SK-N-SH (cell line): Measurements from ENCODE around the gene PHKB. TPM values are rescaled to one million over a fixed set of nuclear protein-coding genes. Genes with fewer than 3 reads are reported as not detected.

Source experiments
- CHD2 ChIP-seq: fragments of 150-350 bp; IDR thresholded peaks from 2 replicates; pipeline ENCODE4 v1.6.1; 2018; ENCODE audit warnings: low read length; ENCODE audit not compliant: partially characterized antibody
- CTCF ChIP-seq: fragments of 200-600 bp; sonication (generic); IDR thresholded peaks from 2 replicates; pipeline ENCODE4 v1.6.1; 2017; ENCODE audit warnings: antibody characterized with exemption, mild to moderate bottlenecking, moderate library complexity
- EP300 ChIP-seq, 2 experiments: IDR thresholded peaks; 2 replicates each; pipeline versions ENCODE4 v1.4.0 to v1.6.1; 2012; ENCODE audit warnings: borderline replicate concordance in 1 of 2, low read depth in 1 of 2, low read length in 1 of 2
- FOSL2 ChIP-seq: IDR thresholded peaks from 2 replicates; pipeline ENCODE4 v1.4.0; 2012; ENCODE audit warnings: low read depth, mild to moderate bottlenecking, moderate library complexity, borderline replicate concordance
- FOXM1 ChIP-seq: IDR thresholded peaks from 2 replicates; pipeline ENCODE4 v1.4.0; 2012; ENCODE audit warnings: low read depth, mild to moderate bottlenecking
- IRF3 ChIP-seq: fragments of 150-350 bp; IDR thresholded peaks from 2 replicates; pipeline ENCODE4 v1.6.1; 2016; ENCODE audit warnings: mild to moderate bottlenecking, low read depth, low read length
- JUND ChIP-seq: IDR thresholded peaks from 2 replicates; pipeline ENCODE4 v1.4.0; 2012
- MXI1 ChIP-seq: IDR thresholded peaks from 2 replicates; pipeline ENCODE4 v1.6.1; 2012; ENCODE audit warnings: mild to moderate bottlenecking, low read depth, low read length, improper control_type of control experiment
- POLR2AphosphoS5 ChIP-seq: IDR thresholded peaks from 2 replicates; pipeline ENCODE4 v1.6.1; 2012; ENCODE audit warnings: low read depth, low read length
- RFX5 ChIP-seq: IDR thresholded peaks from 2 replicates; pipeline ENCODE4 v1.6.1; 2012; ENCODE audit warnings: mild to moderate bottlenecking, improper control_type of control experiment, low read length
- SIN3A ChIP-seq: IDR thresholded peaks from 2 replicates; pipeline ENCODE4 v1.6.1; 2012; ENCODE audit warnings: low read depth, mild to moderate bottlenecking, low read length, moderate library complexity, borderline replicate concordance
- SMC3 ChIP-seq: IDR thresholded peaks from 2 replicates; pipeline ENCODE4 v1.6.1; 2012; ENCODE audit warnings: low read depth, low read length, improper control_type of control experiment
- USF1 ChIP-seq: IDR thresholded peaks from 2 replicates; pipeline ENCODE4 v1.4.0; 2012; ENCODE audit warnings: low read depth, borderline replicate concordance
- USF2 ChIP-seq: fragments of 150-350 bp; IDR thresholded peaks from 2 replicates; pipeline ENCODE4 v1.6.1; 2017; ENCODE audit warnings: antibody characterized with exemption, low read length, low read depth, borderline replicate concordance
- ZBTB33 ChIP-seq: IDR thresholded peaks from 2 replicates; pipeline ENCODE4 v1.4.0; 2012; ENCODE audit warnings: low read depth, borderline replicate concordance
- polyA plus RNA-seq, 3 experiments: library from polyadenylated mRNA; depleted of rRNA; stranded (reverse); fragments of >200 nt; gene quantifications; 2 replicates each; pipeline ENCODE4 v1.2.3, GENCODE V29; 2012

Gene PHKB
- polyA plus RNA-seq, 1 of the 3 experiments (the other 2 are of a cell fraction): 20.8 TPM

GRCh38 chr16:47613251-47613650 is 152.1 kb downstream of the PHKB start (continued):
- TF ChIP-seq CTCF (no peak), RFX5 (no peak), FOXM1 (no peak), SMC3 (no peak), JUND (no peak), MXI1 (no peak), IRF3 (no peak), USF1 (no peak), CHD2 (no peak), ZBTB33 (no peak), EP300 (IDR thresholded peaks at IDR 0.05; ENCODE audit: borderline replicate concordance in 1 of 2, low read depth in 1 of 2, low read length in 1 of 2) (no peak), SIN3A (no peak), FOSL2 (no peak), USF2 (no peak), POLR2AphosphoS5 (no peak)
